GM18858 (cell line): ENCODE results near the gene EIF6.
"Not testable (repeated sequence)": the region's sequence is repeated elsewhere in the genome, so short reads cannot be mapped to it uniquely, and the experiment has no call there.

Experiments
- ATAC-seq: cut with Tn5 transposase; IDR thresholded peaks from one replicate; pipeline ENCODE4 v1.9.1; 2021; ENCODE audit not compliant: unreplicated experiment

EIF6 gene

DNA sequence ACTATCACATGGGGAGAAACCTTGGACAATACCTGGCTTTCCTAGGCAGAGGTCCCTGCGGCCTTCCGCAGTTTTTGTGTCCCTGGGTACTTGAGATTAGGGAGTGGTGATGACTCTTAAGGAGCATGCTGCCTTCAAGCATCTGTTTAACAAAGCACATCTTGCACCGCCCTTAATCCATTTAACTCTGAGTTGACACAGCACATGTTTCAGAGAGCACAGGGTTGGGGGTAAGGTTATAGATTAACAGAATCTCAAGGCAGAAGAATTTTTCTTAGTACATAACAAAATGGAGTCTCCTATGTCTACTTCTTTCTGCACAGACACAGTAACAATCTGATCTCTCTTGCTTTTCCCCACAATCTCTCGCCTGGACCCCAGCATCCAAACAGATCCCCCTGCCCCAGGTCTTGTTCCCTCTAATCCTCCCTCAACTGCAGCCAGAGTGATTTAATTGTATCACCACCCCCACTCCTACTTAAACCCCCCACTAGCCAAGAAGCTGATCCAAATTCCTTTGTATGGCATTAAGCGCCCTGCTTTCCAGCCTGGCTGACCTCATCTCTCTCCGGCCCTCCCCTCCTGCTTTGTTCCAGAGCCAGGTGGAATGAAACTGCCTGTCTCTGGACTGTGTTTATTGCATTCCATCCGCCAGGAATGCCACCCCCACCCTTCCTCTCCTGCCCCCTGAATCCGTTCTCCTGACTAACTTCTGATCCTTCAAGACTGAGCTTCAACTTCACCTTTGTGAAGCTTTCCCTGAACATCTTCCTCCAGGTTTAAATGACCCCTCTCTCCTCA, 21.6 kb downstream of the EIF6 start:
- not testable (repeated sequence) for ATAC-seq

DNA sequence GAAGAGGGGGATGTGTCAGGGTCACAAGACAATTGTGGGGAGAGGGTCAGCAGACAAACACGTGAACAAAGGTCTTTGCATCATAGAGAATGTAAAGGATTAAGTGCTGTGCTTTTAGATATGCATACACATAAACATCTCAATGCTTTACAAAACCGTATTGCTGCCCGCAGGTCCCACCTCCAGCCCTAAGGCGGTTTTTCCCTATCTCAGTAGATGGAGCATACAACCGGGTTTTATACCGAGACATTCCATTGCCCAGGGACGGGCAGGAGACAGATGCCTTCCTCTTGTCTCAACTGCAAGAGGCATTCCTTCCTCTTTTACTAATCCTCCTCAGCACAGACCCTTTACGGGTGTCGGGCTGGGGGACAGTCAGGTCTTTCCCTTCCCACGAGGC, 22.3 kb downstream of the EIF6 start:
- ATAC-seq, result not testable (repeated sequence)

DNA sequence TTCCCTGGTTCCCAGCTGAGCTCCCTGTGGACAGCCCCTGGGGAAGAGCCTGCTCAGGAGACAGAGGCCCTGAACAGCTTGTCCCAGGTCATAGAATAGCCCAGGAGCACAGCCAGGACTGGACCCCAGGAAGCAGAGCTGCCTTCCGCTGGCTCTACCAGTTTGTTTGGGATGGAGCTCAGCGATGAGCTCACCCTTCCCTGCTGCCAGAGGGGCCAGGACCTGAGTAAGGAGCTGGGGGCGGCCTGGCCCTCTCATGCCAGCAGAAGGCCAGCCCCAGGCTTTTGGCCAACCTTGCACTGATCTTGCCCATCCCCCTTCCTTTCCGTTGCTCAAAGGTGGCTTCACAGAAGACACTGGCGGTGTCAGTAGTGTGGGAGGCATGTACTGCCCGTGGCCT, 24.1 kb downstream of the EIF6 start:
- ATAC-seq, result no peak

DNA sequence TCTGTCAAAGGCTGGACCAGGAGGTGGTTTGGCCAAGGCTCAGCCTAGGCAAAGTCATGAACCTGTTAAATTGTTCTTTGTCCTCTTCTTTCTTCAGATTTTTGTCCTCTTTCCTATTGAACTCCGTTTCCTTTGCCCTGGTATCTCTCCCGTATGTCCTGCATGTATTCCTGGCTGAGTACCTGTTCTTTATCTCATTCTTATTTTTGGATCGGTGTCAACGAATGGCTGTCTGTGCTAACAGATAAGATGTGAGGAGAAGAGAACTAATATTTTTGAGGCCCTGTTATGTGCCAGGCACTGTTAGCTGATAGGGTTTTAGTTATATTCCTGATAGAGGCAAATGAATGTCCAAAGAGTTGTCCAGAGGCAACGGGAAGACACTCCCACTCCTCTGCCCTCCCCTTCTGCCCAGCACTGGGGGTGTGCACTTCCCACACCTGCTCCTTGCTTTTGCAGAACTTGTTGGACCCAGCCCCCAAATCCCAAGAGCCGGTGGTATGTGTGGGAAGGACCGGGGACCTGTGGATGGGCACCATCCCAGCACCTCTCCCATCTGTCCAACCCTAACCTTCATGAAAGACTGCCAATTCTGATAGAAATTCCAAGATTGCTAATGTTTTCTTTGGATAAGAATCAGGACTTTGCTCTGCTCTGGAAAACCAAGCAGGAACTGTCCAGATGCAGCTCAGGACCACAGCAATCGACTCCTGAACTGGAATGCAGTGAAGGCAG, 27.2 kb downstream of the EIF6 start:
- ATAC-seq, result no peak

DNA sequence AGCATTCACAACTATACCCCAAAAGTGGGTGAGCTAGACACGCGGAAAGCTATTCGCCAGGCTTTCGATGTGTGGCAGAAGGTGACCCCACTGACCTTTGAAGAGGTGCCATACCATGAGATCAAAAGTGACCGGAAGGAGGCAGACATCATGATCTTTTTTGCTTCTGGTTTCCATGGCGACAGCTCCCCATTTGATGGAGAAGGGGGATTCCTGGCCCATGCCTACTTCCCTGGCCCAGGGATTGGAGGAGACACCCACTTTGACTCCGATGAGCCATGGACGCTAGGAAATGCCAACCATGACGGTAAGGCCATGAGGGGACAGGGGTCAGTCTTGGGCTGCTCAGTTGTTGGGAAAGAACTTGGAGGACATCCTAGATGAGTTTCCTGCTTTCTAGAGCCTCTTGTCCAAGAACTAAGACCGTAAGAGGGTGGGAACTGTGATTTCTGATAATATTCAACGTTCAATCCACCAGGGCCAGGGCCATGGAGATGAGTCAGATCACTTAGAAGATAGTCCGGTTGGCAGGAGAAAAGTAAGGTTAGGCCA, 30.0 kb downstream of the EIF6 start:
- ATAC-seq, result no peak

DNA sequence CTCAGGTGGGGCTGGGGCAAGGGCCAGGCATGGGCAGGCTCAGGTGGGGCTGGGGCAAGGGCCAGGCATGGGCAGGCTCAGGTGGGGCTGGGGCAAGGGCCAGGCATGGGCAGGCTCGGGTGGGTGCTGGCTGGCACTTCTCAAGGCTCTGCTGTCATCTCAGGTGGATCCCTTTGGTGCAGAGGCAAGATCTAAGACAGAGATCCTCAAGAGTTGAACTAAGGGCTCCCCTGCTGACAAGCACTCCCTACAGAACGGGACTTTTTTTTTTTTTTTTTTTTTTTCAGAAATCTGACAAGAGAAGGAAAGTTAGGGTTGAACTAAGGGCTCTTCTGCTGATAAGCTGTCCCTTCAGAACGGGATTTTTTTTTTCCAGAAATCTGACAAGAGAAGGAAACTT, 31.6 kb downstream of the EIF6 start:
- no peak for ATAC-seq

DNA sequence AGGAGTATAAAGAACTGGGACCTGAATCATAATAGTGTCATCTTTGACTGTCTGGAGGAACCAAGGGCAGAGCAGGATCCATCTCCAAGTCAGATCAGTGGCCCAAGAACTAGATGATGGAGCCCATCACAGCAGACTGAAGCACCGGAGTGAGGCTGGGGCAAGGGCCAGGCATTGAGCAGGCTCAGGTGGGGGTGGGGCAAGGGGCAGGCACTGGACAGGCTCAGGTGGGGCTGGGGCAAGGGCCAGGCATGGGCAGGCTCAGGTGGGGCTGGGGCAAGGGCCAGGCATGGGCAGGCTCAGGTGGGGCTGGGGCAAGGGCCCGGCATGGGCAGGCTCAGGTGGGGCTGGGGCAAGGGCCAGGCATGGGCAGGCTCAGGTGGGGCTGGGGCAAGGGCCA, 32.0 kb downstream of the EIF6 start:
- ATAC-seq, result not testable (repeated sequence)

DNA sequence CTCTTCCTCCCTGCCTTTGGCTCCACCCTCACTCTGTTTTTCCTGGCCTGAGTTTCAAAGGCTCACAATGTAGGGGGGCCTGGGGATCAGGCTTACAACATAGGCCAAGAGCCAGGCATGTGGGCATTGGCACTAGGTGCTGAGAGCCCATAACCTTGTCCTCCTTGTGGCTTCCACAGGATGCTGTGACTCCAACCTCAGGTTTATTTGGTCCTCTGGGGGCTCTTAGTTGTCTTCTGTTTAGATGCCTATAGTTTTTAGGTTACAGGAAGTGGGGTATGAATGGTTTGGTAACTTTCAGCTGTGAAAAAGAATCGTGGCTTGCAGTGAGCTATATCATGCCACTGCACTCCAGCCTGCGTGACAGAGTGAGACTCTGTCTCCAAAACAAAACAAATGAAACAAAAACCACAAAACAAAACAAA, 32.5 kb downstream of the EIF6 start:
- peak; percentile 40 for ATAC-seq

DNA sequence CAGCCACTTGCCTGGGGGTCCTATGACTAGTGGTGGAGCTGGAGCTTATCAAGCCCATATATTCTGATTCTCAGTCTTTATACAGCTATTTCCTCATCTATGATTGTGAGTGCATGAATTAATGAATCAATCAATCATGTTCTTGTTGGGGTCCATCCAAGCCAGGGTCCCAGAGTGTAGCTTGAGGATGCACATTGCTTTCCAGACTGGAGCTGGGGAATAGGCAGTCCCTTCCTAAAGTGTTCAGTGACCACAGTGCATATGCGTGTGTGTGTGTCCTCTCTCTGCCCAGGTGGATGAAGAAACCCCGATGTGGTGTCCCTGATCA, 33.0 kb downstream of the EIF6 start:
- no peak for ATAC-seq

DNA sequence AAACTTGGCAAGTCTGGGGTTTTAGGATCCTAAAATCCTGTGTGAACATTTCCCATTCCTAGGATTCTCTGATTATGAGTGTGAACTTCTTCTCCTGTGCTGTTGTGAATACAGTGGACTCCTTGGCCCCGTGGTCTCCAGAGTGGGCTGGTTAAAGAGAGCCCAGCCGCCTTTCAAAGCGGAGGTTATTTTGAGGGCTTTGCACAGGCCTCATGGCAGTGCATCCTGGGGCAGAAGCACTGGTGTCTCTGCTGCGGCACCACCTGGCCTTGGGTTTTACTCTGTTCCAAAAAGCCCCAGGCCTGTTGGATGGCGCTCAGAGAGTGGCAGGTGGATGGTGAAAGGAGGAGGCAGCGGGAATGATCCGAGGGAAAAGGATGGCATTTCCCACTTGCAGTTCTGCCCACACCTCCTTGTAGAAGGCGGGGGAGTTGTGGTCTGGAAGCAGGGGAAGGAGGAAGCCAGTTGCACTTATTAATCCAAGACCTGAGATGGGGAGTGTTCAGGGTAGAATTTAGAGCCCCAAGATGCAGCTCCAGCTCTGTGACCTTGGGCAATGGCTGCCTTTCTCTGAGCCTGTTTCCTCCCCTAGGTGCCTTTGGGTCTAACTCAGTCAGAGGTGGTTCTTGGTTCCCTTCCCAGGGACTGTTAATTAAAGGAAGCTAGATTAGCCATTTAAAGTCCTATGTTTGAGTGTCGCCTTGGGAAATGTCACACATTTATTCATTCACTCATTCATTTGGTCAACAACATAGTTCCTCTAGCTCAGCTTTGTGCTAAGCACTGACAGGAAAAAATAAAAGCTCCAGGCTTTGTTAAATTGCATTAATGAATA, 35.7 kb downstream of the EIF6 start:
- no peak for ATAC-seq

DNA sequence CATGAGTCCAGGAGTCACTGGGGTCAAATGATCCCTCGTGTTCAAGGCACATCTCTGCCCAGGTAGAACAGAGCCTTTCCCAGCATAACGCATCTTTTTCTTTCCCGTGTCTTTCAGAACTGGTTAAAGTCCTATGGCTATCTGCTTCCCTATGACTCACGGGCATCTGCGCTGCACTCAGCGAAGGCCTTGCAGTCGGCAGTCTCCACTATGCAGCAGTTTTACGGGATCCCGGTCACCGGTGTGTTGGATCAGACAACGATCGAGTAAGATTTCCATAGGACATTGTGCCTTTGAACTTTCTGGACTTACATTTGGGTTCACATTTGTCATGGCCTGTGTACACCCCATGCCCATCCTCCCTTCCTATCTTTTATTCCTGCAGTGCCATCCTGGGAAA, 37.8 kb downstream of the EIF6 start:
- ATAC-seq, result no peak

DNA sequence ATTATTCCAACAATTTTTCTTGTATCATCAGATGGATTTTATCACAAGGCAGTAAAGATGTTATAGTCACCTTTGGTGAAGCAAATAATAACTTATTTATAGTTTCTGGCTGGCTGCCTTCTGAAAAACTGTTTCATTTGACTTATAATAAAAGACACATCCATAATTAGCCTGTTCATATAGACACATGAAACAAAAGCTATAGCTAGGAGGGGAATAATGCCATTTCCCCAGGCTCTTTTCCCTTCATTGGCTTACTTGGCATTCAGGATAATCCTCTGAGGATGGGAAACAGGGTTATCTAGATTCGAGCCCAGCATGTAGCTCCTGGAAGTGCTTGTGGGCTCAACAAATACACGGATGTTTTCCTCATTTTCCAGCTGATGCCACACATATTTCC, 40.6 kb downstream of the EIF6 start:
- ATAC-seq, result no peak

DNA sequence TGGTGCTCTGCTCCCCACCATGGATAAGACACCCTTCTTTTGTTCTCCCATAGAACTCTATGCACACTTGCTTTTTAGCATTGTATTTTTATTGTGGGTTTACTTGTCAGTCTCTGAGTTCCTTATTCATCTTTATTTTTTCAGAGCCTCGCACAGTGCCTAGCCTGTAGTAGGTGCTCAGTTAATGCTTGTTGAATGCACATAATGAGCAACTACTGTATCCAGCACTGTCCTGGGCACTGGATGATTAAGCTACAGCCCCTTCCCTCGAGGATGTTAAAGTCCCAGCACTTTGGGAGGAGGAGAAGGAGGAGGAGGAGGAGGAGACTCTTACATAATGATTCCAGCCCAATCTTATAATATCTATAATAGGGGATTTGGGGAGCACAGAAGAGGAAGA, 41.3 kb downstream of the EIF6 start:
- ATAC-seq, result no peak

DNA sequence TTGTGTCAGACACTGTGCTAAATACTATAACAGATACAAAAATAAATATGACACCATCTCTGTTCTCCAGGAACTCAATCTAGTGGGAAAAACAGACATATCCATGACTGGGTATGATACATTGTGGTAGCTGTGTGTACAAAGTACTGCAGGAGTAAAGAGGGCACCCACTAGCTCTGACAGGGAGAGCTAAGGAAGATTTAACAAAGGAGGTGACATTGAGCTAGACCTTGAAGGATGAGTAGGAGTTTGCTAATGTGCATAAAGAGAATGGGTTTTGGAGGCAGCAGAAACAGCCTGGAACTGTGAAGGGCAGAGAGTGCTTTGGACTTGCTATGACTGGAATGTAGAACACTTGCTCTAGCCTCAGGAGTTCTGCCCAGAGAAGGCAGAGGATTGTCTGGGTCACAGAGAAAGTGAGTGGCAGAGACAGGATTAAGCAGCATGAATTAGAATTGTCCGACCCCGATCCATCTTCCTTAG, 43.7 kb downstream of the EIF6 start:
- ATAC-seq, result no peak

DNA sequence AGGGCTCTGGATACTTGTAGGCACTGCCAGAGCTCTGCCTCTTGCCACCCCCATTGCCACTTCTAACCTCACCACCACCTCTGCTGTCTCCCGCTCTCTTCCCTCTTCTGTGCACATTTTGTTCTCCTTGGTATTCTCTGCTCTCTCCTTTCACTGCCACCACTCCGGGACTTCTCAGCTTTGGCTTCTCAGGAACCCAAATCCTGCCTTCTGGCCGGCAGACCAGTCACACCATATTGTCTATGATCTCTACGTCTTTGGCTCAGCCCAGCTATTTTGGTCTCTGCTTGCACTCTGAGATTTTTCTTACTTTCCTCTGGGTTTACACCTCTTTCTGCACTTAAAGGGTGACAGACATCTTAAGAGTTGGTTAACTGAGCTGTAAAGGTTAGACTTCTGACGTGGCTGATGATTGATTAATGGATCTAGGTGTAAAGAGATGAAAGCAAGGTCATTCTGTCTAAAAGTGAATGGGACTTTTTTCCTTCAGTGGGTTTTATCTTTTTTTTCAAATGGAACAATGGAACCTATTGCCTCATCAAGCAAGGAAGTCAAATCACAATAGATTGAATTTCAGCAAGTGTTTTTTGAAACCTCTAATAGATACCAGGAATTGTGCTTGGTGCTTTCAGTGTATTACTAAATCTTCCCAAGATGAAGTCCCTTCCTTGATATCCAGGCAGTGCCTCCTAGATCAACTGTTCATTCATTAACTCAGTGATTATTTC, 44.3 kb downstream of the EIF6 start:
- ATAC-seq, result no peak

DNA sequence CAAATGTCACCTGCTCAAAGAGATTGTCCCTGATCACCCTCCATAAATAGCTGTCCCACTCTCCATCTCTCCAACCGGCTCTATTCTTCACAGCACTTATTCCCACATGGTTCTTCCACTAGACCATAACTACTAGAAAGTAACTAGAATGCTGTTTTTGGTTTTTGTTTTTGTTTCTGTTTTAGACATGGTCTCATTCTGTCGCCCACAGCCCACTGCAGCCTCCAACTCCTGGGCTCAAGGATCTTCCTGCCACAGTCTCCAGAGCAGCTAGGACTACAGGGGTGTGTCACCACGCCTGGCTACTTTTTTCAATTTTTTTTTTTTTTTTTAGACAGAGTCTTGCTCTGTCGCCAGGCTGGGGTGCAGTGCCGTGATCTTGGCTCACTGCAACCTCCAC, 45.8 kb downstream of the EIF6 start:
- no peak for ATAC-seq

DNA sequence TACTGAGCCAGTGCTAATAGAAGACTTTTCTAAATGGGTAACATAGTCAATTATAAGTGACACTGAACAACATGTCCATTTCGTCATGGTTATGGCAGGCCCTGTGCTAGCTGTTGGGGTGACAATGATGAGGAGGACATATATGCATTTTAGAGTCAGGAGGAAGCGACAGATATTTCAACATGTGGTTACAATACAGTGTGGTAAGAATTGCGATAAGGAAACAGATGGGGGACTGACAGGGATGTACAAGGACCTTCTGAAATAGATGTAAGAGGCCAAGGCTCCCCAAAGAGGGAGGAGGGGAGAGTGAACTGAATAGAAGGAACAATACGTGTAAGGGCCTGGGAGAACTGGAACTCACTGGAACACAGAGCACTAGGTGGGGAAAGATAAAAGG, 46.4 kb downstream of the EIF6 start:
- ATAC-seq, result no peak

DNA sequence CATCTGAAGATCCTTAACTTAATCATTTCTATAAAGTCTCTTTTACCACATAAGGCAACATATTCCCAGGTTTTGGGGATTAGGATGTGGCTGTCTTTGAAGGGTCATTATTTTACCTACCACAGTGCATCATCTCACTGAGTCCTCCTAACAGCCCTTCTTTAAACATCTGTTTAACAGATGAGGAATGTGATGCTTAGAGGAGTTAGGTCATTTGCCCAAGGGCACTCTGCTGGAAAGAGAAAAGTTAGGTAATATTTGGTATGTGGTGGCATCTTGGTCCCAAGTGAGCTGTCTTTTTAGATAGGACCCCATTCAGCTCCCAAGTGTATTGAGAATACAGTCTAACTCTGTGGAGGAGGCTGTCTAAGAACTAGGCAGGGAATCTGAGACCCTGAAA, 47.1 kb downstream of the EIF6 start:
- ATAC-seq, result no peak

DNA sequence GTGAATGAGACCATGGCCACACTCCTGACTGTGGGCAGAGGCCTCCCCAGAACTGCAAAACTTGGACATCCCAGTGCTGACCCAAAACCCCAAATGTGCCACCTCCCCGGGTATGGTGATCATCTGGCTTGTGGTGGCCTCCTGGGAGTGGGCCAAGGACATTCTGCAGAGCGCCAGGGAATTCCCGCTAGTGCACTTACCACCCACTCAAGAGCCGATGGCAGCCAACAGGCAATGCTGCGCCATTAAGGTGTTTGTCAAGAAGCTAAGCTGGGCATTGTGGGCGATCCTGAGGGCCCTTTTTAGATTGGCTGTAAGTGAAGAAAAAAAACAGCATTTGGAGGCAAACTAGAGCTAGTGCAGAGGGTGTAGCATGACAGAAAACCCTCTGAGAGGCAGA, 48.7 kb downstream of the EIF6 start:
- ATAC-seq, result no peak

DNA sequence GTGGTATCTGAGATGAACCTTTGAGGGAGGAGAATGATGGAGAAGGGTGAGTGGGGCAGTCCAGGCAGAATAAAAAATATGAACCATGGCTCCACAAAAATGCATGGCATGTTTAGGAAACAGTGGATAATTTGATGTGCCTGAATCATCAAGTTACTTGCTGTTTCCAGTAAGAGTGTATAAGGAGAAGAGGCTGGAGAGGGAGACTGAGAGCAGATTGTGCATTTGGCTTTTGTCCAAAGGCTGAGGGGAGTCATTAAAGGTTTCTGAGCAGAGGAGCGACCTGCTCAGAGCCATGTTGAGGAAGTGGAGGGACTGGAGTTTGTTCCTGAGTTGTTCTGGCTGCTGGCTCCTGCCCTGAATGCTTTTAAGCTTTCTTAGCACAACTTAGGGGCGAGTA, 52.0 kb downstream of the EIF6 start:
- no peak for ATAC-seq
